HG03095 (cell line): ENCODE data around the gene MTUS2.
"Not testable (repeated sequence)": the region's sequence is repeated elsewhere in the genome, so short reads cannot be mapped to it uniquely, and the experiment has no call there.

Experiments
- ATAC-seq: cut with Tn5 transposase; IDR thresholded peaks from one replicate; pipeline ENCODE4 v1.9.1; 2021; ENCODE audit warnings: moderate library complexity; ENCODE audit not compliant: unreplicated experiment

Gene MTUS2

GRCh38 chr13:29210676-29211075, 390.5 kb downstream of the MTUS2 start:
- no peak for ATAC-seq

- not testable (repeated sequence) for ATAC-seq
Measured at GRCh38 chr13:29211162-29211561, 391.0 kb downstream of the MTUS2 start.

GRCh38 chr13:29222458-29222857, 402.3 kb downstream of the MTUS2 start:
- no peak for ATAC-seq

- no peak for ATAC-seq
Measured at GRCh38 chr13:29224206-29224605, 404.1 kb downstream of the MTUS2 start.

GRCh38 chr13:29227576-29227975, 407.4 kb downstream of the MTUS2 start:
- ATAC-seq = no peak

- ATAC-seq = no peak
Measured at GRCh38 chr13:29230299-29230845, 410.2 kb downstream of the MTUS2 start.

GRCh38 chr13:29239653-29240525, 419.8 kb downstream of the MTUS2 start:
- ATAC-seq = no peak

GRCh38 chr13:29254626-29255370, 434.7 kb downstream of the MTUS2 start:
- no peak for ATAC-seq

GRCh38 chr13:29255567-29255966, 435.4 kb downstream of the MTUS2 start:
- no peak for ATAC-seq

- no peak for ATAC-seq
Measured at GRCh38 chr13:29260684-29261083, 440.5 kb downstream of the MTUS2 start.

- no peak for ATAC-seq
Measured at GRCh38 chr13:29266261-29266660, 446.1 kb downstream of the MTUS2 start.

- ATAC-seq = no peak
Measured at GRCh38 chr13:29266756-29267733, 446.9 kb downstream of the MTUS2 start.

GRCh38 chr13:29270271-29270985, 450.3 kb downstream of the MTUS2 start:
- no peak for ATAC-seq

GRCh38 chr13:29271606-29272005, 451.5 kb downstream of the MTUS2 start:
- no peak for ATAC-seq

- no peak for ATAC-seq
Measured at GRCh38 chr13:29279356-29280254, 459.5 kb downstream of the MTUS2 start.

- ATAC-seq = no peak
Measured at GRCh38 chr13:29281932-29282495, 461.9 kb downstream of the MTUS2 start.

- ATAC-seq = no peak
Measured at GRCh38 chr13:29284726-29285125, 464.6 kb downstream of the MTUS2 start.

- no peak for ATAC-seq
Measured at GRCh38 chr13:29287237-29287636, 467.1 kb downstream of the MTUS2 start.

GRCh38 chr13:29292045-29292444, 471.9 kb downstream of the MTUS2 start:
- no peak for ATAC-seq
